OCI-LY7 (cell line): ENCODE measurements around the gene PLEKHM1. TPM values are rescaled to one million over a fixed set of nuclear protein-coding genes. Genes with fewer than 3 reads are reported as not detected.
A peak's percentile ranks its signal among the peaks of the same experiment; 100 is the strongest.
"Not testable (repeated sequence)": the region's sequence is repeated elsewhere in the genome, so short reads cannot be mapped to it uniquely, and the experiment has no call there.

Source experiments
- BruUV-seq: library from RNA; stranded (reverse); fragments of 400-500 nt; replicated peaks from 2 replicates; lab custom pipeline; 2021; lab: Mats Ljungman, UMichigan
- CTCF ChIA-PET: fragments of 300-600 bp; sonication (Branson Sonifier 250); formaldehyde crosslinking; loops from one replicate; lab custom pipeline; 2022; ENCODE audit warnings: antibody characterized with exemption; ENCODE audit not compliant: unreplicated experiment; lab: Charles Lee
- POLR2A ChIA-PET: fragments of 300-600 bp; sonication (Branson Sonifier 250); formaldehyde crosslinking; loops from one replicate; lab custom pipeline; 2022; ENCODE audit warnings: antibody characterized with exemption; lab: Charles Lee
- DNase-seq: peaks from one replicate; pipeline ENCODE4 v3.0.0-alpha.2; 2015; ENCODE audit warnings: low spot score
- H2AFZ ChIP-seq: fragments of 200-600 bp; sonication (generic), shearing (Covaris generic); 2 replicates; pipeline ENCODE4 v1.6.1; 2014; ENCODE audit warnings: mild to moderate bottlenecking, antibody characterized with exemption, low read length, moderate library complexity
- H3K27ac ChIP-seq: fragments of 200-600 bp; sonication (generic); 2 replicates; pipeline ENCODE4 v1.5.1; 2014; ENCODE audit warnings: mixed run types, low read depth, mild to moderate bottlenecking, moderate library complexity, low read length, inconsistent platforms; ENCODE audit not compliant: poor library complexity, severe bottlenecking
- H3K36me3 ChIP-seq: fragments of 200-600 bp; sonication (generic); 2 replicates; pipeline ENCODE4 v1.6.1; 2014; ENCODE audit warnings: mild to moderate bottlenecking, antibody characterized with exemption, low read length, moderate library complexity, mixed read lengths; ENCODE audit not compliant: insufficient read depth
- H3K4me1 ChIP-seq: fragments of 200-600 bp; sonication (generic); 2 replicates; pipeline ENCODE4 v1.5.1; 2014; ENCODE audit warnings: mild to moderate bottlenecking, low read length; ENCODE audit not compliant: insufficient read depth, poor library complexity, severe bottlenecking
- H3K4me2 ChIP-seq: fragments of 200-600 bp; sonication (generic); 2 replicates; pipeline ENCODE4 v1.6.1; 2014; ENCODE audit warnings: mild to moderate bottlenecking, low read length
- H3K4me3 ChIP-seq: fragments of 200-600 bp; sonication (generic); 2 replicates; pipeline ENCODE4 v1.5.1; 2014; ENCODE audit warnings: mild to moderate bottlenecking, low read depth, low read length; ENCODE audit not compliant: poor library complexity, severe bottlenecking
- H3K79me2 ChIP-seq: fragments of 200-600 bp; sonication (generic); 2 replicates; pipeline ENCODE4 v1.6.1; 2016; ENCODE audit warnings: low read depth, mild to moderate bottlenecking, low read length, moderate library complexity, mixed read lengths; ENCODE audit not compliant: insufficient read depth
- H3K9me2 ChIP-seq: fragments of 200-600 bp; sonication (generic); 2 replicates; pipeline ENCODE4 v1.6.1; 2016; ENCODE audit warnings: mild to moderate bottlenecking, low read length, mixed read lengths; ENCODE audit not compliant: insufficient read depth
- H3K9me3 ChIP-seq: fragments of 200-600 bp; sonication (generic); 2 replicates; pipeline ENCODE4 v1.6.1; 2014; ENCODE audit warnings: mild to moderate bottlenecking, mixed run types, low read length, mixed read lengths
- H4K20me1 ChIP-seq: fragments of 200-600 bp; sonication (generic); 2 replicates; pipeline ENCODE4 v1.6.1; 2014; ENCODE audit warnings: mild to moderate bottlenecking, antibody characterized with exemption, low read length, moderate library complexity, mixed read lengths; ENCODE audit not compliant: insufficient read depth
- CTCF ChIP-seq: fragments of 200-600 bp; sonication (generic); conservative IDR thresholded peaks from 2 replicates; pipeline ENCODE4 v1.5.1; 2014; ENCODE audit warnings: mild to moderate bottlenecking, antibody characterized with exemption, low read length, moderate library complexity, mixed read lengths
- EZH2phosphoT487 ChIP-seq: fragments of 200-600 bp; sonication (generic); IDR thresholded peaks from 2 replicates; pipeline ENCODE4 v1.6.1; 2018; ENCODE audit warnings: low read depth, borderline replicate concordance, mild to moderate bottlenecking, mixed run types, antibody characterized with exemption, low read length, moderate library complexity, mixed read lengths
- intact Hi-C: fragments of 100-400 bp; cut with micrococcal nuclease; formaldehyde crosslinking; loops from one replicate; pipeline ENCODE4 v1.10.0; 2022; ENCODE audit not compliant: unreplicated experiment
- total RNA-seq, 2 experiments: library from RNA; depleted of rRNA in 1 of 2; stranded (reverse); fragments of >200 nt in 1 of 2; shearing (Covaris generic) in 1 of 2; gene quantifications; 2 replicates each; pipeline ENCODE4 v1.2.3, GENCODE V29; 2014 to 2022

Gene PLEKHM1
- total RNA-seq, 2 experiments from 2014 or later, result 11.8 to 29.3 TPM

GRCh38 chr17:45443371-45444260 lies 46.9 kb downstream of the PLEKHM1 start:
- H4K20me1 ChIP-seq, DNase-seq, H2AFZ ChIP-seq, H3K9me2 ChIP-seq, H3K36me3 ChIP-seq, BruUV-seq, H3K27ac ChIP-seq, H3K9me3 ChIP-seq, H3K4me3 ChIP-seq, H3K4me2 ChIP-seq, intact Hi-C loops, POLR2A ChIA-PET, H3K79me2 ChIP-seq, CTCF ChIA-PET: not testable (repeated sequence)
- peaks cover 33% of the 10 kb centered on the region for H3K4me1 ChIP-seq

GRCh38 chr17:45441526-45442310 lies 48.8 kb downstream of the PLEKHM1 start:
- H4K20me1 ChIP-seq, result no peaks in the 10 kb centered on the region
- peak overlapping the region; percentile 46 for H3K27ac ChIP-seq
- H3K9me2 ChIP-seq, result no peaks in the 10 kb centered on the region
- H3K4me2 ChIP-seq, result peak overlapping the region; percentile 49
- CTCF ChIA-PET, result no interaction called here
- POLR2A ChIA-PET, result no interaction called here
- no peaks in the 10 kb centered on the region for H3K36me3 ChIP-seq
- no peaks in the 10 kb centered on the region for H3K79me2 ChIP-seq
- BruUV-seq, result no TSS peak
- TF ChIP-seq CTCF, result no peak
- no peak for TF ChIP-seq EZH2phosphoT487
- no peak for DNase-seq
- peaks cover 24% of the 10 kb centered on the region for H3K4me1 ChIP-seq
- intact Hi-C loops, result no loop called here
- no peak overlapping the region for H3K4me3 ChIP-seq
- no peaks in the 10 kb centered on the region for H3K9me3 ChIP-seq
- no peak overlapping the region for H2AFZ ChIP-seq

- H3K27ac ChIP-seq, result peak overlapping the region; percentile 46
- H3K9me2 ChIP-seq, CTCF ChIA-PET, POLR2A ChIA-PET, BruUV-seq, intact Hi-C loops, H4K20me1 ChIP-seq, H3K36me3 ChIP-seq, H3K4me3 ChIP-seq, H2AFZ ChIP-seq, H3K9me3 ChIP-seq, H3K79me2 ChIP-seq: not testable (repeated sequence)
- peaks cover 24% of the 10 kb centered on the region for H3K4me1 ChIP-seq
- peak overlapping the region; percentile 49 for H3K4me2 ChIP-seq
- DNase-seq, result peak; percentile 76
Measured at GRCh38 chr17:45440839-45441515, 49.5 kb downstream of the PLEKHM1 start.
